ENCODE data around the gene JAZF1.

DNA sequence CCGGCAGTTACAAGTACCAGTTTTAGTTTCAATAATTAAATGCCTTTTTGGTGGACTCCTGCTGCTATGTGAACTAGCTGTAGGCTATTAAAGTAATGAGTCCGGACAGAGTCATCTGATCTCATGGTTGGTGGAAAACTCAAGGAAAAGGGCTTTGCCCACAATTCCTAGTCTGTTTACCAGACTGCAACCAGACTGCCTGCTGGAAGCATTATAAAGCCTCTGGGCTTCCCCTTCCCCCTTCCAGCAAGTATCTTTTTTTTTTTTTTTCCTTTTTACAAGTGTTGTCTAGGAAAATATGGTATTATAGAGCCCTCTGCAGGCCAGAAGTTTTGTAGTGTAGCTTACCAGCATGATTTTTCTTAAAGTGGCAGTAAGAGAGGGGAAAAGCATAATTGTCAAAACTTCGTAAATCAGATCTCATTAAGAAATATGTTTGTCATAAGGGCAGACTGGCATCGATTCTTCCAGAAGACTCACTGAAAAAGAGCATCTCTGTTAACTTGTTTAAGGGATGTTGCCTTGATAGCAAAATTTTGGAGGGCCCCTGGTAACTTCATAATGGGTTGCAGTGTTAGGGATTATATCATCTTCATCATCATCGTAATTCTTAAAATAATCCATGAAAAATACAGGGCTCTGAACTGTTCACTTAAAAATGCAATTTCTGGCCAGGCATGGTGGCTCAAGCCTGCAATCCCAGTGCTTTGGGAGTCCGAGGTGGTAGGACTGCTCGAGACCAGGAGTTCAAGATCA, 259.3 kb downstream of the JAZF1 start:
- TF ChIP-seq POLR2A (IDR thresholded peaks at IDR 0.05; ENCODE audit: low read depth) (no peak), CTCF (IDR thresholded peaks at IDR 0.05) (peak; percentile 35 to 48 (median 45)), POLR2AphosphoS5 (IDR thresholded peaks at IDR 0.05) (no peak)
